ENCODE data around the gene CACNA1A.
"Not testable (repeated sequence)": the region's sequence is repeated elsewhere in the genome, so short reads cannot be mapped to it uniquely, and the experiment has no call there.

CACNA1A gene

GRCh38 chr19:13267889-13268288 is 238.4 kb downstream of the CACNA1A start:
- DNase-seq: no peak

GRCh38 chr19:13267131-13267530 is 239.1 kb downstream of the CACNA1A start:
- no peak for DNase-seq

GRCh38 chr19:13262450-13262849 is 243.8 kb downstream of the CACNA1A start:
- DNase-seq: no peak

- DNase-seq: no peak
These were observed 245.2 kb downstream of the CACNA1A start for GRCh38 chr19:13260883-13261653.

GRCh38 chr19:13256918-13257317 is 249.4 kb downstream of the CACNA1A start:
- no peak for DNase-seq

- DNase-seq: not testable (repeated sequence)
These were observed 249.9 kb downstream of the CACNA1A start for GRCh38 chr19:13256398-13256797.

GRCh38 chr19:13255719-13256059 is 250.6 kb downstream of the CACNA1A start:
- DNase-seq: no peak

GRCh38 chr19:13255041-13255718 is 251.1 kb downstream of the CACNA1A start:
- DNase-seq: no peak

GRCh38 chr19:13252569-13253335 is 253.5 kb downstream of the CACNA1A start:
- DNase-seq: no peak

GRCh38 chr19:13244920-13245319 is 261.4 kb downstream of the CACNA1A start:
- DNase-seq: no peak

- DNase-seq: no peak
These were observed 264.8 kb downstream of the CACNA1A start for GRCh38 chr19:13241231-13242104.

GRCh38 chr19:13240312-13241022 is 265.8 kb downstream of the CACNA1A start:
- DNase-seq: no peak

GRCh38 chr19:13238891-13239534 is 267.3 kb downstream of the CACNA1A start:
- DNase-seq: no peak

GRCh38 chr19:13234518-13234917 is 271.8 kb downstream of the CACNA1A start:
- DNase-seq: no peak

- DNase-seq: no peak
These were observed 274.6 kb downstream of the CACNA1A start for GRCh38 chr19:13231663-13232062.

GRCh38 chr19:13229246-13229645 is 277.0 kb downstream of the CACNA1A start:
- DNase-seq: no peak

GRCh38 chr19:13228561-13228960 is 277.7 kb downstream of the CACNA1A start:
- no peak for DNase-seq

- DNase-seq: no peak
These were observed 279.3 kb downstream of the CACNA1A start for GRCh38 chr19:13226983-13227382.

GRCh38 chr19:13225973-13226865 is 280.1 kb downstream of the CACNA1A start:
- no peak for DNase-seq

GRCh38 chr19:13225085-13225484 is 281.2 kb downstream of the CACNA1A start:
- DNase-seq: no peak

GRCh38 chr19:13220847-13221246 is 285.4 kb downstream of the CACNA1A start:
- no peak for DNase-seq

Measured in NCI-H526 treated with DMSO at 0.1 percent for 48 hours (cell line).